Common myeloid progenitor, CD34-positive (primary cell): ENCODE measurements around the gene CHD5.
"Not testable (repeated sequence)": the region's sequence is repeated elsewhere in the genome, so short reads cannot be mapped to it uniquely, and the experiment has no call there.

Source experiments
- CTCF ChIA-PET: fragments of 350-600 bp; sonication (Branson Sonifier 250); formaldehyde crosslinking; loops from one replicate; lab custom pipeline; 2021; ENCODE audit warnings: antibody characterized with exemption; lab: Charles Lee
- POLR2A ChIA-PET: fragments of 350-600 bp; sonication (Branson Sonifier 250); formaldehyde crosslinking; loops from one replicate; lab custom pipeline; 2021; ENCODE audit warnings: antibody characterized with exemption; lab: Charles Lee
- DNase-seq, 3 donors: peaks; one replicate each; pipeline versions ENCODE4 v3.0.0 to v3.0.0-alpha.2; 2013
- H3K27ac ChIP-seq, 2 experiments: 1 replicate in 1 of 2; 2 replicates in 1 of 2; pipeline ENCODE4 v1.7.0; 2013; ENCODE audit warnings: inconsistent platforms in 2 of 2, low read length in 2 of 2, mild to moderate bottlenecking in 2 of 2, low read depth in 1 of 2, moderate library complexity in 1 of 2; ENCODE audit not compliant: severe bottlenecking in 2 of 2, insufficient read depth in 1 of 2, poor library complexity in 1 of 2
- H3K27me3 ChIP-seq, 5 experiments: replicated peaks in 2 of 5; 1 replicate in 3 of 5; 2 replicates in 2 of 5; pipeline versions ENCODE4 v1.6.1 to v1.7.0; 2013; ENCODE audit warnings: low read length in 4 of 5, mild to moderate bottlenecking in 2 of 5, moderate library complexity in 2 of 5, inconsistent platforms in 1 of 5; ENCODE audit not compliant: insufficient read depth in 5 of 5, control insufficient read depth in 4 of 5
- H3K36me3 ChIP-seq, 4 experiments: 1 replicate in 2 of 4; 2 replicates in 2 of 4; pipeline versions ENCODE4 v1.6.1 to v1.7.0; 2013; ENCODE audit warnings: low read length in 3 of 4, control low read depth in 1 of 4, mild to moderate bottlenecking in 1 of 4; ENCODE audit not compliant: control insufficient read depth in 4 of 4, insufficient read depth in 4 of 4
- H3K4me1 ChIP-seq, 4 experiments: 1 replicate in 3 of 4; 2 replicates in 1 of 4; pipeline versions ENCODE4 v1.6.1 to v1.7.1; 2013; ENCODE audit warnings: low read length in 3 of 4, mild to moderate bottlenecking in 3 of 4, control low read depth in 1 of 4, inconsistent platforms in 1 of 4, moderate library complexity in 1 of 4; ENCODE audit not compliant: control insufficient read depth in 4 of 4, insufficient read depth in 4 of 4; ENCODE audit errors: control extremely low read depth in 1 of 4
- H3K4me3 ChIP-seq, 7 experiments: 1 replicate in 4 of 7; 2 replicates in 3 of 7; pipeline versions ENCODE4 v1.5.1 to v1.7.0; 2013; ENCODE audit warnings: mild to moderate bottlenecking in 7 of 7, low read length in 6 of 7, moderate library complexity in 6 of 7, inconsistent platforms in 2 of 7, low read depth in 2 of 7, control low read depth in 1 of 7; ENCODE audit not compliant: insufficient read depth in 4 of 7, control insufficient read depth in 1 of 7; ENCODE audit errors: extremely low read depth in 1 of 7
- H3K9me3 ChIP-seq, 5 experiments: 1 replicate in 4 of 5; 2 replicates in 1 of 5; pipeline versions ENCODE4 v1.6.1 to v1.7.1; 2013; ENCODE audit warnings: low read length in 4 of 5, mild to moderate bottlenecking in 2 of 5, inconsistent platforms in 1 of 5, low read depth in 1 of 5, moderate library complexity in 1 of 5; ENCODE audit not compliant: control insufficient read depth in 4 of 5, insufficient read depth in 2 of 5; ENCODE audit errors: control extremely low read depth in 1 of 5
- WGBS: methylation state at CpG from one replicate; pipeline ENCODE4 v1.1.5; 2013; ENCODE audit not compliant: insufficient coverage; 5-methylcytosine and 5-hydroxymethylcytosine counted together

Gene CHD5

GRCh38 chr1:6065093-6065858 is 114.8 kb downstream of the CHD5 start:
- 97% methylated on average over 25 of the region's 28 CpGs for WGBS
- peaks cover 0 to 86% (median 59%) of the 10 kb centered on the region in 4 experiments for H3K36me3 ChIP-seq

GRCh38 chr1:6063532-6064053 is 116.5 kb downstream of the CHD5 start:
- DNase-seq, POLR2A ChIA-PET, H3K4me1 ChIP-seq, H3K27ac ChIP-seq, CTCF ChIA-PET, H3K9me3 ChIP-seq, H3K4me3 ChIP-seq, H3K27me3 ChIP-seq: not testable (repeated sequence)
- 92% methylated on average over 6 of the region's 7 CpGs for WGBS
- H3K36me3 ChIP-seq: peaks cover 0 to 85% (median 60%) of the 10 kb centered on the region in 4 experiments

More at GRCh38 chr1:6065093-6065858, 114.8 kb downstream of the CHD5 start:
- DNase-seq: no peak
- H3K27ac ChIP-seq: no peak overlapping the region
- ChIA-PET CTCF (no interaction called here), POLR2A (no interaction called here)
- peaks cover 0 to 3% (median 0%) of the 10 kb centered on the region in 5 experiments for H3K9me3 ChIP-seq
- H3K4me1 ChIP-seq: no peaks in the 10 kb centered on the region
- H3K27me3 ChIP-seq: no peaks in the 10 kb centered on the region
- H3K4me3 ChIP-seq: no peak overlapping the region

- no CpG with 5 or more reads among the region's 6 CpGs for WGBS
- Histone ChIP-seq H3K27me3 (no peaks in the 10 kb centered on the region), H3K27ac (no peak overlapping the region), H3K9me3 (peaks cover 0 to 3% (median 0%) of the 10 kb centered on the region in 5 experiments), H3K4me3 (no peak overlapping the region), H3K36me3 (peaks cover 0 to 86% (median 60%) of the 10 kb centered on the region in 4 experiments), H3K4me1 (peaks cover 0 to 18% (median 7%) of the 10 kb centered on the region in 4 experiments)
- ChIA-PET CTCF (interaction anchor here (1.0 kb wide), 1 partner anchor 43 kb away, joined by 3 read pairs; no protein-coding TSS in a partner anchor), POLR2A (no interaction called here)
- DNase-seq: no peak
Observed at GRCh38 chr1:6062670-6063069, 117.5 kb downstream of the CHD5 start.

- WGBS: 99% methylated on average over 9 of the region's 9 CpGs
- ChIA-PET POLR2A (no interaction called here), CTCF (no interaction called here)
- DNase-seq: no peak
- Histone ChIP-seq H3K4me3 (no peak overlapping the region), H3K27me3 (no peaks in the 10 kb centered on the region), H3K27ac (no peak overlapping the region), H3K9me3 (peaks cover 0 to 3% (median 0%) of the 10 kb centered on the region in 5 experiments), H3K4me1 (peaks cover 0 to 18% (median 8%) of the 10 kb centered on the region in 4 experiments), H3K36me3 (peaks cover 0 to 80% (median 39%) of the 10 kb centered on the region in 4 experiments)
Observed at GRCh38 chr1:6059866-6060265, 120.3 kb downstream of the CHD5 start.

GRCh38 chr1:6057170-6057845 is 122.8 kb downstream of the CHD5 start:
- no peak overlapping the region for H3K4me3 ChIP-seq
- 97% methylated on average over 9 of the region's 9 CpGs for WGBS
- H3K27me3 ChIP-seq: no peaks in the 10 kb centered on the region
- ChIA-PET CTCF (interaction anchor here (0.6 to 1.3 kb wide), 3 partner anchors 17 to 22 kb away, joined by 3 to 4 read pairs (median 3); no protein-coding TSS in a partner anchor), POLR2A (interaction anchor here (0.7 kb wide), 1 partner anchor 1413 kb away, joined by 4 read pairs; no protein-coding TSS in a partner anchor)
- peaks cover 3 to 78% (median 39%) of the 10 kb centered on the region in 4 experiments for H3K36me3 ChIP-seq
- H3K4me1 ChIP-seq: peaks cover 0 to 18% (median 8%) of the 10 kb centered on the region in 4 experiments
- H3K27ac ChIP-seq: no peak overlapping the region
- DNase-seq: no peak
- no peaks in the 10 kb centered on the region for H3K9me3 ChIP-seq

GRCh38 chr1:6056572-6056948 is 123.6 kb downstream of the CHD5 start:
- CTCF ChIA-PET: interaction anchor here (1.0 to 1.3 kb wide), 2 partner anchors 18 to 21 kb away, joined by 3 to 4 read pairs; no protein-coding TSS in a partner anchor
- H3K4me1 ChIP-seq: peaks cover 0 to 18% (median 8%) of the 10 kb centered on the region in 4 experiments
- H3K4me3 ChIP-seq: no peak overlapping the region
- DNase-seq: no peak
- H3K27ac ChIP-seq: no peak overlapping the region
- no peaks in the 10 kb centered on the region for H3K9me3 ChIP-seq
- peaks cover 3 to 75% (median 40%) of the 10 kb centered on the region in 4 experiments for H3K36me3 ChIP-seq
- no peaks in the 10 kb centered on the region for H3K27me3 ChIP-seq
- 82% methylated on average over 8 of the region's 8 CpGs for WGBS
- POLR2A ChIA-PET: no interaction called here
